SK-N-SH (cell line): ENCODE data around the gene PXMP4.

Source experiments
- CTCF ChIP-seq: fragments of 200-600 bp; sonication (generic); IDR thresholded peaks from 2 replicates; pipeline ENCODE4 v1.6.1; 2017; ENCODE audit warnings: antibody characterized with exemption, mild to moderate bottlenecking, moderate library complexity
- EP300 ChIP-seq, 2 experiments: IDR thresholded peaks; 2 replicates each; pipeline versions ENCODE4 v1.4.0 to v1.6.1; 2012; ENCODE audit warnings: borderline replicate concordance in 1 of 2, low read depth in 1 of 2, low read length in 1 of 2
- RFX5 ChIP-seq: IDR thresholded peaks from 2 replicates; pipeline ENCODE4 v1.6.1; 2012; ENCODE audit warnings: mild to moderate bottlenecking, improper control_type of control experiment, low read length

GRCh38 chr20:33655164-33655563 is 64.9 kb downstream of the PXMP4 start:
- TF ChIP-seq CTCF (no peak), RFX5 (no peak), EP300 (IDR thresholded peaks at IDR 0.05; ENCODE audit: borderline replicate concordance in 1 of 2, low read depth in 1 of 2, low read length in 1 of 2) (no peak)
